NB4 (cell line): ENCODE data around the gene MEF2C.

Source experiments
- DNase-seq: peaks from one replicate; pipeline ENCODE4 v3.0.0; 2010; ENCODE audit warnings: low read depth
- H3K4me3 ChIP-seq: one replicate; pipeline ENCODE4 v1.5.1; 2011; ENCODE audit warnings: mild to moderate bottlenecking, low read depth, low read length, moderate library complexity
- MYC ChIP-seq: IDR thresholded peaks from 2 replicates; pipeline ENCODE4 v1.6.1; 2011; ENCODE audit warnings: low read depth, low read length
- POLR2A ChIP-seq: IDR thresholded peaks from 2 replicates; pipeline ENCODE4 v1.6.1; 2011; ENCODE audit warnings: mild to moderate bottlenecking; ENCODE audit not compliant: insufficient read length; ENCODE audit errors: extremely low read depth
- TF ChIP-seq, protein P1 (sequence below): IDR thresholded peaks from 2 replicates; pipeline ENCODE4 v1.6.1; 2011; ENCODE audit warnings: low read depth, low read length
- TF ChIP-seq, protein P2 (sequence below): IDR thresholded peaks from one replicate; pipeline ENCODE4 v1.5.1; 2012; ENCODE audit warnings: low read depth, low read length

Gene MEF2C

DNA sequence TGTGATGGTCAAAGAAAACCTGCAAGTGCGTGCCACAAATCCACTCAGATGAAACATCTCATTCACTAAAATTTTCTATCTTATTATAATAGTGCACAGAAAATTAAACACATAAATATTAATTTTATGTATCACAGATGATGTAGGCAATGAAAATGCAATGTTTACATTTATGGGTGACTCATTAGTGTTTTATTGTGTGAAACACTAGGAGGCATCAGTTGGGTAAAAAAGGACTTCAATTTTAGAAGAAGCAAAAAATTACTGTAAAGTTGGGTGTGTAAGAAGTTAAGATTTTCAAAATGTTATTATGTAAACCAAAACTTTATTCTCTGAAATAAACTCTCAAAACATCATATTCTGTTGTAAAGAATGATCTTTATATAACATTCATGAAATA is 4.0 kb downstream of the MEF2C start:
- DNase-seq, result no peak
- TF ChIP-seq MYC, result no peak
- TF ChIP-seq, protein P1, sequence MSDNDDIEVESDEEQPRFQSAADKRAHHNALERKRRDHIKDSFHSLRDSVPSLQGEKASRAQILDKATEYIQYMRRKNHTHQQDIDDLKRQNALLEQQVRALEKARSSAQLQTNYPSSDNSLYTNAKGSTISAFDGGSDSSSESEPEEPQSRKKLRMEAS, result no peak
- TF ChIP-seq, protein P2, sequence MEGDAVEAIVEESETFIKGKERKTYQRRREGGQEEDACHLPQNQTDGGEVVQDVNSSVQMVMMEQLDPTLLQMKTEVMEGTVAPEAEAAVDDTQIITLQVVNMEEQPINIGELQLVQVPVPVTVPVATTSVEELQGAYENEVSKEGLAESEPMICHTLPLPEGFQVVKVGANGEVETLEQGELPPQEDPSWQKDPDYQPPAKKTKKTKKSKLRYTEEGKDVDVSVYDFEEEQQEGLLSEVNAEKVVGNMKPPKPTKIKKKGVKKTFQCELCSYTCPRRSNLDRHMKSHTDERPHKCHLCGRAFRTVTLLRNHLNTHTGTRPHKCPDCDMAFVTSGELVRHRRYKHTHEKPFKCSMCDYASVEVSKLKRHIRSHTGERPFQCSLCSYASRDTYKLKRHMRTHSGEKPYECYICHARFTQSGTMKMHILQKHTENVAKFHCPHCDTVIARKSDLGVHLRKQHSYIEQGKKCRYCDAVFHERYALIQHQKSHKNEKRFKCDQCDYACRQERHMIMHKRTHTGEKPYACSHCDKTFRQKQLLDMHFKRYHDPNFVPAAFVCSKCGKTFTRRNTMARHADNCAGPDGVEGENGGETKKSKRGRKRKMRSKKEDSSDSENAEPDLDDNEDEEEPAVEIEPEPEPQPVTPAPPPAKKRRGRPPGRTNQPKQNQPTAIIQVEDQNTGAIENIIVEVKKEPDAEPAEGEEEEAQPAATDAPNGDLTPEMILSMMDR, result no peak
- no peak for TF ChIP-seq POLR2A
- H3K4me3 ChIP-seq, result no peak overlapping the region

DNA sequence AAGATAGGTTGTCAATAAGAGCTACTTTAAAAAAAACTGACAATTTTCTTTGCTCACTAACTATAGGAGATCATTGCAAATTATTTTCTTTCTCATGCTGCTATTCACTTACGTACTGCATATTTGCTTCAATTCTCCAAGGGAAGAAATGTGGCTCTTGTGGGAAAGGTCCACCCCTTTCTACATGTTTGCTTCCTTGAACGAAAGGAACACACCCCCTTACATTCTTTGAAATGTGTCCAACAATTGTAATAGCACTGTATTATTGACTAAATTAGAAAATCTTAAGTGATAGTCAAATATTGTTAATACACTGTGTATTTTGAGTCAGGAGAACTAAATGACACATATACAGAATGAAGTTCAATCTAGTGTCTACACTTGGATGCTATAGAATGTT is 5.2 kb downstream of the MEF2C start:
- no peak for DNase-seq
- H3K4me3 ChIP-seq, result no peak overlapping the region

DNA sequence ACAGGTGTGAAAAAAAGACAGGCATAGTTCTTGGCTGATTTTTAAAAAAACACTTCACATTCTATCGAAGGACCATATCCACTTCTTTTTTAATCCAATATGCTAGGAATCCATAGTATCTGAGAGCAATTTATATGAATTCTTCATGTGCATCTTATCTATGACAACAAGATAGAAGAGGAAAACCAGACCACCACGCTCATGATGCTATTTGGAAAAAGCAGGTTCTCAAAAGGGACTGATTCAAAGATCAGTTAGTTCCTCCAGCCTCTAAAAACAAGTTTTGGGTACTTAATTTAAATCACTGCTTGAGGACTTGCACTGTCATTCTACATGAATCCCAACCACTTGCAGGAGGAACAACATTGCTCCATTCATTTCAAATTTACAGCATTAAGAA is 6.3 kb downstream of the MEF2C start:
- no peak for DNase-seq
- TF ChIP-seq MYC, result no peak
- TF ChIP-seq, protein P1, result no peak
- TF ChIP-seq, protein P2, result no peak
- no peak for TF ChIP-seq POLR2A
- H3K4me3 ChIP-seq, result no peak overlapping the region

More for the DNA sequence above, 5.2 kb downstream of the MEF2C start:
- TF ChIP-seq, protein P1, result no peak
- no peak for TF ChIP-seq MYC
- TF ChIP-seq POLR2A, result no peak
- TF ChIP-seq, protein P2, result no peak

DNA sequence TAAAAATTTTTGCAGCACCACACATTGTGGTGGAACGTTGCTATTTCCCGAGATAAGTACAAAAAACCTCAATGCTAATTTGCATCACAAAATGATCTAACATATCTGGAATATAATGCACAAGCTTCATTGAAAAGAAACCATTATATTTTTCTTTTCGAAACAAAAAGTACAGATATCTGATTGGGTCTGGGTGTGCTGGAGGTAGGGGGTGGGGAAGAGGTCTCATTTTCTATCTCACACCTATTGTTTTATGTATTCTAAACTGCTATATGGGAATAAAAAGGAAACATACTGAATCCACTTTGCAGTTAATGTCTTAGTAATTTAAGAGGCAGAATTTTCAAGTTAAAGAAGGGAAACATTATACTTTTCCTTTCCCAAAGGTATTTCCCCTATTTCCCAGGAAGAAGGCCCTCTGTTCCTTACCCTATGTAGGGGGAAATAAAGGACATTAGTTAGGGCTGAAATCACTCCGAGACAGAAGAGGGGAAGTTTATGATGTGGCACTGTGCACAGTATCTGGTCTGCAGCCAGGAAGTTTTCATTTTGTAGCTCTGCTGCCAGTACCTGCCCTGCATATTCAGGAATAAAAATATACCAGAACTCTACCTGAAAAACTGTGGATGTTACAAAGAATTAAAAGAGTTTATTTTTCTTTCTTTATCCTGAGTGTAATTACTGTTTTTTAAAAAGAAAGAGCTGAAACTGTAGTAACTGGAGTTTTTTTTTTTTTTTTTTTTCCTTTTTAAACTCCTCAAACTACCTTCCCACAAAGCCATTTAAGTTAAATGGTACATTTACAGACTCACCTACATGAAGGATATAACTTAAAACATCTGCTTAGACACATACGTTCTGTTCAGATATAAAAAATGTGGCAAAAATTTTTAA is 7.4 kb downstream of the MEF2C start:
- no peak overlapping the region for H3K4me3 ChIP-seq
- TF ChIP-seq, protein P1, result no peak
- TF ChIP-seq, protein P2, result no peak
- no peak for TF ChIP-seq POLR2A
- TF ChIP-seq MYC, result no peak
- DNase-seq, result no peak

DNA sequence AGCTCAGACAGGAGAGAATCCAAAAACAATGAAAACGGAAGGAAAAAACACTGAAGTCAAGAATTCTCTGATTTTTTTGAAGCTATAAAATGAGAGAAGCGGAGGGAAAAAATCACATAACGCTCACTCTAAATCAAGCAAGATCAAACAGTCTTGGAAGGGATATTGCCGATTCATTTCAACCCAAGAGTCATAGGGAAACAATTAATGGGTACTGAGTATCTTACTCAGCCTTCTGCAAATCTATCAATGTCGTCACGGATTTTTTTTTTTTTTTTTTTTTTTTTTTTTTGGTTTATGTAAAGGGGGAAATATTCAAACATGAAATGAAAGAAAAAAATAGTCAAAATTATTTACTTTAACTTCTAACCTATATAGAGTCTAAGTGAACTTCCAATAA is 9.5 kb downstream of the MEF2C start:
- H3K4me3 ChIP-seq, result no peak overlapping the region
- DNase-seq, result no peak
- TF ChIP-seq, protein P1, result no peak
- TF ChIP-seq, protein P2, result no peak
- TF ChIP-seq POLR2A, result no peak
- TF ChIP-seq MYC, result no peak
